Measurements from ENCODE around the gene TOP1. TPM values are rescaled to one million over a fixed set of nuclear protein-coding genes. Genes with fewer than 3 reads are reported as not detected.

The TOP1 gene
- total RNA-seq, 2 donors from 2014 or later: 19.7 to 21.2 TPM

DNA sequence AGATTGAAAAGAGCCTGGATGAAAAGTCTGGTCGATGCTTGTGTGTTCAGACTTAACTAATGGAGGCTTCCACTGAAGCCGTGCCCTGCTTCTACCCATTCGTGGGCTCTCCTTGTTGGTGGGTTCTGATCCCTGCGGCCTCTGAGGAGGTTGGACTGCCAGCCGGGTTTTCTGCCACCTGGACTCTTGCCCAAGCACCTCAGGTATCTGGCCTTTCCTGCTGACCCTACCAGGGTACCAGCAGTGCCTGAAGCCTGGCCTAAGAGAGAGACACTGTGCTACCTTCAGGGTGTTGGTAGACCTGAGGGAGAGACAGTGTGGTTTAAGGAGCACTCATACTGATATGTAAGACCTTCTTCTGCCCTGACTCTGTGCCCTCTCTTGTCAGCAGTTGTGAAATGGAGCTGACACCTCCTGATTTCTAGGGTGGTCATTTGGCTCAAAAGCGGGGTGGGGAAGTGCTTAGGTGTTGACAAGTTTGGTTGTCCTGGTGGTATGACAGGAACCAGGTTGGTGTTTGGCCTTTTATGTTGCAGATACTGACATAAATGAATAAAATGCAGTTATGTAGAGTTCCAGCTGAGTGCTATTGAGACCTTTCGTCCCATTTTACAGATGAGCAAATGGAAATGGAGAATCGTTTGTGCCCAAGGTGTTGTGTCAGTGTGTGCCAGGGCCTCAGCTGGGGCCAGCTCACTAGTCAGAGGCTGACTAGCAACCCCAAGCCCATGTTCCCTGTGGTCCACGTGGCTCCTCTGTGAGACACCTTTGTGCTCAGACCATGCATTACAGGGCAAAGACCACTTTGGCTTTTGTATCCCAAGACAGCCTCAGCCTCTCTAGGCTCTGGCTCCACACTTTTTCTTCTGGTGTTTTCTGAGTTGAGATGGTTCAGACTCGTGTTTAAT lies 111.9 kb downstream of the TOP1 start:
- DNase-seq (ENCODE audit: low spot score): no peak
- no peaks in the 10 kb centered on the region for H3K27me3 ChIP-seq
- H3K9me3 ChIP-seq: no peaks in the 10 kb centered on the region
- H3K27ac ChIP-seq: peak overlapping the region; percentile 75 to 94
- no peaks in the 10 kb centered on the region for H3K36me3 ChIP-seq
- no peak for TF ChIP-seq CTCF (IDR thresholded peaks at IDR 0.05)
- no peak overlapping the region for H3K4me3 ChIP-seq
- peaks cover 0 to 83% of the 10 kb centered on the region in 2 donors for H3K4me1 ChIP-seq

- H3K27ac ChIP-seq: peak overlapping the region; percentile 75 to 94
- peak; percentile 72 for DNase-seq (ENCODE audit: low spot score)
- H3K4me3 ChIP-seq: no peak overlapping the region
- H3K27me3 ChIP-seq: no peaks in the 10 kb centered on the region
- H3K9me3 ChIP-seq: no peaks in the 10 kb centered on the region
- peaks cover 0 to 83% of the 10 kb centered on the region in 2 donors for H3K4me1 ChIP-seq
- H3K36me3 ChIP-seq: no peaks in the 10 kb centered on the region
- no peak for TF ChIP-seq CTCF (IDR thresholded peaks at IDR 0.05)
These were observed 112.7 kb downstream of the TOP1 start for GRCh38 chr20:41141153-41141815.

- TF ChIP-seq CTCF (IDR thresholded peaks at IDR 0.05): no peak
- H3K4me3 ChIP-seq: no peak overlapping the region
- H3K9me3 ChIP-seq: no peaks in the 10 kb centered on the region
- H3K4me1 ChIP-seq: peaks cover 0 to 89% of the 10 kb centered on the region in 2 donors
- no peak for DNase-seq (ENCODE audit: low spot score)
- H3K27me3 ChIP-seq: no peaks in the 10 kb centered on the region
- peak overlapping the region; percentile 75 to 94 for H3K27ac ChIP-seq
- no peaks in the 10 kb centered on the region for H3K36me3 ChIP-seq
These were observed 113.6 kb downstream of the TOP1 start for GRCh38 chr20:41142245-41142644.

DNA sequence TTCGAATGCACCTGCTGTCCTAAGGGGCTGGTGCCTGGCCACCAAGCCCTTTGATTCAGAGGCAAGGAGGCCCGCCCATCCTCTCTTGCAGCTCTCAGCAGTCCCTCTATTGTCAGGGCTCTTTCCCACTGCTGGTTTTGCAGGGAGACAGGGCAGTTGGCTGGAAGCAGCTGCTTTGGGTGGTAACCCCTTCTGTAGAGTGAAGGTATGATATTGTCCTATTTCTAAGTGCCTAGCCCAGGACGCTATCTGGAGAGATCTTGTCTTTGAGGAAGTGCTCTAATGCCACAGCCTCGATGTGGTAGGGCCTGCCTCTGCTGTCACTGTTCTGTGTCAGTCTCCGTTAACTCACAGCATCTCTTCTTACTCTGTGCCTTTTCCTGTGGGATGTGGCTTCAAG lies 114.3 kb downstream of the TOP1 start:
- Histone ChIP-seq H3K27me3 (no peaks in the 10 kb centered on the region), H3K4me1 (peaks cover 0 to 96% of the 10 kb centered on the region in 2 donors), H3K4me3 (no peak overlapping the region), H3K36me3 (no peaks in the 10 kb centered on the region), H3K27ac (peak overlapping the region; percentile 75 to 94), H3K9me3 (no peaks in the 10 kb centered on the region)
- DNase-seq (ENCODE audit: low spot score): no peak
- no peak for TF ChIP-seq CTCF (IDR thresholded peaks at IDR 0.05)

DNA sequence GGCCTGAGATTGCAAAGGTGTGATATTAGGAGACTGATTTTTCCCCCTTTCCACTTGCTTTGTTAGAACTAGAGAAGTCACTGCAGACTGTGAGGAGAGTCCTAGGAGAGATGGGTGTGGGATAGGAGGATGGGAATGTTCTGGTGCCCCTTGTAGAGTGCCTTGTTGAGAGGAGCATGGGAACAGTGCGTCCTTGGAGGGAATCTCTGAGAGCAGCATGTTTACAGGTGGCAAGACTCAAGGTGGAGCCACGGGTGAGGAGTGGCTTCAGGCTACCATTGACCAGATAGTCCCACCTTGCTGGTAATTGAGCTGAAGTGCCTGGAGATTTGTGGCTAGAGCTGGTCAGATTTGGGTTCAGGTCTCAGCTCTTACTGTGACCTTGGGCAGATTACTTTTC lies 114.7 kb downstream of the TOP1 start:
- Histone ChIP-seq H3K9me3 (no peaks in the 10 kb centered on the region), H3K4me3 (no peak overlapping the region), H3K27ac (peak overlapping the region; percentile 75 to 94), H3K4me1 (peaks cover 0 to 99% of the 10 kb centered on the region in 2 donors), H3K27me3 (no peaks in the 10 kb centered on the region), H3K36me3 (no peaks in the 10 kb centered on the region)
- DNase-seq (ENCODE audit: low spot score): no peak
- no peak for TF ChIP-seq CTCF (IDR thresholded peaks at IDR 0.05)
